Stimulated activated CD4-positive, alpha-beta T cell treated with anti-CD3 and anti-CD28 coated beads, Interleukin-4, amount 100 ng/mL, for 1 hour (primary cell): Measurements from ENCODE around the gene ZIC2.

ENCODE experiments used
- DNase-seq: peaks from one replicate; pipeline ENCODE4 v3.0.0-alpha.2; 2020

Gene ZIC2

DNA sequence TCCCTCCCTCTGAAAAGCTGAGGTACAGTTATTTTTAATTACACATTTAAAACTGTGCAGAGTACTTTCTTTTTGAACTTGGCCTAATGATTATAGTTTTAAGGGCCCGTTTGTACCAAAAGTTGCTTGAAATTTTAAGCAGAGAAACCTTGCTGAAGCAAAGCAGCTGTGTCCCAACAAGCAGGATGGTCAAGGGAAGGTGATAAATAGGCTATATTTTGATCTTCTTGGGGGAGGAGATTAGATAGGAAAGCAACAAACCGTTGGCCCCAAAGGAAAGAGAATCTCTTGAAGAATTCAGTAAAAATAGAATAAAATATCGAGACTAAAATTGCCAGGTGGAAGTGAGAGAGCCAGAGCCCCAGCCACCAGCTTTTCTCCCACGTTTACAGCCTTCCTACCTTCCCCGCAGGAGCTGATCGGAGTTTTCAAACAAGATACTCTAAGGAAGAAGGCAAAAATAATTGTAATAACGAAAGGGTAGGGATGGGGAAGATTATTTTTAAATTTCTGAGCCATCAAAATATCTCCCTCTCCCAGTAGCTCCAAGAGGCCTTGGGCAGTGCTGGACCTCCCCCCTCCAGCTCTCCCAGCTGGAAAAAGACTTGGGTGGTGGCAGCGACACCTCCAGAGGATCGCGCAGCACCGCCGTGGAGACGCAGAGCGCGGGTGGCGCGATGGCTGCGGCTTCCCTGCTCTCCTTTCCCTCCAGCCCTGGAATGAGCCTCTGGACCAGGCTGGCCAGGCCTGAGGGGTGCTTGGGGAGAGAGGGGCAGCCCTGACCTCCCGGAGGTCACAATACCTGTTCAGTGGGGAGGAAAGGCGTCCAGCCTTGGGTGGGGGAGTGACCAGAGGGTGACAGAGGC, 5.8 kb downstream of the ZIC2 start:
- DNase-seq = no peak

DNA sequence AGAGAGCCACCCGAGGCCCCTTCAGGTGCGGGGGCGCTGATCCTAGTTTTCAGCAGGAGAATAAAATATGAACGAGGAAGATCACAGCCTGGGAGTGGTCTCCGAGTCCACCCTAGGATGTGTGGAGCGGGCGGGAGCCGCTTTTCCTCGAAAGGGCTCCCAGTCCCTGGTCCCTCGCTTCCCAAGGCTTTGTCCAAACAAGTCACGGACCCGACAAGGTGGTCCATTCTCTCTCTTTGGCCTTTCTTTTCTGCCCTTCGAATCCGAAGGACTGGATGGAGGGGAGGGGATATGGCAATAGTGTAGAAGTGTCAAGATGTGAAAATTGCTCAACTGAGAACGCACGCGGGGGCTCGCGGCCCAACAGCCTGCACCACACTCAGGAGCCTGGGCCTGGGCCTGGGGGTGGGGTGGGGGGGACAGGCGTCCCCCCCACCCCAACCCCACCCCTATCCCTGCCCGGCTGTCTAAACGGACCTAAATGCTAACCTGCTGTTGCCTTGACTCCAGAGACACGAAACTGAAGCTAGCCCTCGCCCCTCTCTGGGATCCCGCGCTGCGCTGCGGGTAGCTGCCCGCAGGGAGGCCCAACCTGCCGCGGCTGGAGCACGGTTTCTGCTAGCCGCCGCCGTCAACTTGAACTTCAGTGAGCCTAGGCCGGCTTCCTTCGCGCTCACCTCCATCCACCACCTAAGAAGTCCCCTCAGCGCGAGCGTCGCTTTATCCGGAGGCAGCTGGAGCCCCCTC, 7.1 kb downstream of the ZIC2 start:
- no peak for DNase-seq

DNA sequence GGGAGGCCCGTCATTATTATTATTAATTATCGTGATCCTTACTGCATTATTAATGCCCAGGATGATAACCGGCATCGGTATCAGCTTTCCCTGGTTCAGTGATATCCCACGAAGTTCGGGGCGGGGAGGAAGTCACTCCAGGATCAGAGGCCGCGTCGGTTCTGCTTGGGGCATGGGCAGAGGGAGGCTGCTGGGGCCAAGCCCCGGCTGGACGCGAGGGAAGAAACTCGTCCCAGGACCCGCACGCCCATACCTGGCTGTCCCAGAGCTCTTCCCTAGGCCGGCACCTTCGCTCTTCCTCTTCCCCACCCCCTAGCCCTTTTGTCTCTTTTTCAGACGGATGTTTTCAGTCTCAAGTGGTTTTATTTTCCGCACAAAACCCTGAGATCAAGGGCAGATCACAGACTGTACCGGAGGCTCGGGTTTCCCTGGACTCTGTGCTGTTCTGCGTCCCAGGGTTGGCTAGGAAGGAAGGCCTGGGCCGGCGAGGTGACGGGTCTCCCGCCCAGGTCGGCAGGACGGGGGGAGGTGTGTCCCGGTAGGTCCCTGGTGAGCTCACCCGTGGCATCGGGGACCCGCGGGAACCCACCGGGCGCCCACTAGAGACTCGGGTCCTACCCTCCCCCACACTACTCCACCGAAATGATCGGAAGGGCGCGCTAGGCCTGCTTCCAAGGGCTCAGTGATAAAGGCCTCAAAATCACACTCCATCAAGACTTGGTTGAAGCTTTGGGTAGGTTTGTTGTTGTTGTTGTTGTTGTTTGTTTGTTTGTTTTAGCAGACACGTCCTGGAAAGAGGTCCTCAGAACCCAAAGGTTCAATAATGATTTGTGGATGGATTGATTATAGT, 7.9 kb downstream of the ZIC2 start:
- DNase-seq = no peak

DNA sequence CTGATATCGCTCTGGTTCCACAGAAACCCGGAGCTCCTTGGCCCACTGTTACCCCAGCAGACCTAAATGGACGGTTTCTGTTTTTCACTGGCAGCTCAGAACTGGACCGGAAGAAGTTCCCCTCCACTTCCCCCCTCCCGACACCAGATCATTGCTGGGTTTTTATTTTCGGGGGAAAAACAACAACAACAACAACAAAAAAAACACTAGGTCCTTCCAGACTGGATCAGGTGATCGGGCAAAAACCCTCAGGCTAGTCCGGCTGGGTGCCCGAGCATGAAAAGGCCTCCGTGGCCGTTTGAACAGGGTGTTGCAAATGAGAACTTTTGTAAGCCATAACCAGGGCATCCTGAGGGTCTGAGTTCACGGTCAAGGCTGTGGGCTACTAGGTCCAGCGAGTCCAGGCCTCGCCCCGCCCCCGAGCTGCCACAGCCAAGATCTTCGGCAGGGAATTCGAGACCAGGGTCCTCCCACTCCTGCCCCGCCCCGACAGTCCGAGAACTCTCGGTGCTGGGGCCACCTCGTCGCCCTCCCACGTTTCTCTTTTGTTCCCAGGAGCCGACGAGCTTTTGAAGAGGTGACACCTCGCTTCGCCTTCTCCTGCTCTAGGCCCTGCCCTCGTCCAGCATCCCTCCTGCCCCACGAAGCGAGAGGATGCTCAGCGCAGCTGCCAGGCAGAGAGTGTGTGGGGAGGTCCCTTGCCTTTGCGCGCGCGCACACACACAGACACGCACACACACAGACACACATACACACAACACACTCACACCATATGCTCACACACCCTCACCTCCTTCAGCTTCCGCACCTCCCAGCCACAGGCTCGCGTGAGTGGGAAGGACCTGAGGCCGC, 8.8 kb downstream of the ZIC2 start:
- DNase-seq = no peak

DNA sequence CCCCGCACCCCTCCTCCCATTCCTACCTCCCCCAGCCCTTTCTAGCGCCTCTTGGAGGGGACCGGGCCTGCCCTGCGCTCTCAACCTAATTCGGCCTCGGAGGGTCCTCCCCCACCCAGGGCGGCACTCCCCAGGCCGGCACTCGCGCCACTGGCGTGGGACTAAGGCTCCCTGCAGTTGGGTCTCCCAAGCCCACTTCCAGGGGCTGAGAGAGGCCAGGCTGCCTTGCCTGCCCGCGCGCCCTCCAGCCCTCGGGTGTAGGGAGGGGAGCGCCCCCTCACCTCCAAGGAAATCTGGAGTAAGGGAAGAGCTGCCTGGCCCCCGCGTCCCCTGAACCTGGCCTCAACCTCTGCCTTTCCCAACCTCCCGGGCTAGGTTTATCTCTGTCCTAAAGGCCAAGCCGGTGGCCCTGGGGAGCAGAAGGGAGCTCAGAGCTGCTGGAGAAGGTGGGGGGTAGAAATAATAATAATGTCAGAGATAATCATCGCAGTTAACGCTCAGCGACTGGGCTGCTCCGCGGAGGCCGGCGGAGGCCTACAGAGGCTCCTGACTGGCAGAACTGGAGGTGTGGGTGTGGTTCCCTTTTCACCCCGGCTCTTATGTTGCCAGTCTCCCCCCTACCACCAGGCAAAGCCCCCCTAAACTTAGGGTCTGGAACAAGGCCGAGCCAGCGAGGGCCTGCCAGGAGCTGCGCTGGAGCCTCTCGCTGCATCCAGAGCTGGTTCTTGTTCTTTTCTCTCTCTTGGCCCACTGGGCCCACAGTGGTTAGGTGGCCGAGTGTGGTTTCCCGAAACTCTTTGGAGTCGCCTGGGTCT, 9.6 kb downstream of the ZIC2 start:
- DNase-seq = no peak

DNA sequence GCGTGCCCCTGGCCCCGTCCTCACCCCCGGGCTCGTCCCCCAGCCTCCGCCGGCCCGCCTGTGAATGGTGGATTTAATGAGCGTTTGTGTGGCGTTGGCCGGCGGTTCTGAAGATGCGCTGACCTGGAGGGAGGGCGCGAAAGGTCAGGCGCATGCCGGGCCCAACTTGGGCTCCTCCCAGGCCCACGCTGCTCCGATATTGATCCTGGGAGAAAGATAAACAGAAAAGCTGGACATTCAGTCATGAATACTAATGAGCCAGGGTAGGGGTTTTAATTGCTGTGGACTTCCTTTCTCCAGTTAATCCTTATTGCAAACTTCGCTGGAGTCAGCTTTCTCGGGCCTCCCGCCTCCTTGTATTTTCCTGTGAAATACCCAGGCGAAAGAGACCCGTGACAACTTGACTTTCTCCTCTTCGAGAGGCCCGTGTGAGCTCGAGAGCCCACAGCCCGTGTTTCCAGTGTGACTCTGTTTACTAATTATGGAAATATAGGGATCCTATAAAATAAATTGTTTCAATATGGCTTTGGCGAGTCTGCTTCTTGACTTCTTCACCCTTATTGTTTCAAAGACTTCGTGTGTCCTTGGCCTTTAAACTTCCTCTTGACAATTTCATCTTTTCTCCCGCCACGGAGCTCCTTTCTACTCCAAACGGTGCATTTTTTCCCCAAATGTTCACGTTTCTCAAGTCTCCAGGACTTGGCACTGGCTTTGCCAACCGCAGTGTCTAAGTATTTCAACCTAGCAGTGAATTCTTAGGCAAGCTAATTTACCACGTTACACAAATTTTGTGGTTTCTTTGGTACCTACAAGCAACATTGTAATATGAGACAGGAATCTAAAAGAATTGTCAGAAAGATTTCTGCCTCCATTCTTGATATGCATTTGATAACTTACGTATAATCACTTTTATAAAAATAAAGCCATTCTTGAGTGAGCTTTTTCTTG, 10.5 kb downstream of the ZIC2 start:
- DNase-seq = no peak

DNA sequence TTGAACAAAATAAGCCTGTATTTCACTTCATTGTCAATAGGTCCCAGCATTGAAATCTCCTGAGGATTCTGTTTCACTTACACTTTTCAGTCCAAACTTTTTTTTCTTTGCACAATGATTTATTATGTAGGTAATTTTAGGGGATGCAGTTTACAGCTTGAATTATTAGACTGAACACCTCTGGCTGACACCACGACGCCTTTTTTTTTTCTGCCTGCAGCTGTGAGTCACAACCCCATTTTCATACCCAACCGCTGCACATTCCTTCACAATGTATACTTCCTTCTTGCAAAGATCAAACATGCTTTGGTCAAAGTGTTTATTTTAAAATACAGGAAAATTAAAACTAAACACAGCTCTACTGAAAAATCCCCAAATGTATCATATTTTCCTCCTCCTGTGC, 11.4 kb downstream of the ZIC2 start:
- no peak for DNase-seq

DNA sequence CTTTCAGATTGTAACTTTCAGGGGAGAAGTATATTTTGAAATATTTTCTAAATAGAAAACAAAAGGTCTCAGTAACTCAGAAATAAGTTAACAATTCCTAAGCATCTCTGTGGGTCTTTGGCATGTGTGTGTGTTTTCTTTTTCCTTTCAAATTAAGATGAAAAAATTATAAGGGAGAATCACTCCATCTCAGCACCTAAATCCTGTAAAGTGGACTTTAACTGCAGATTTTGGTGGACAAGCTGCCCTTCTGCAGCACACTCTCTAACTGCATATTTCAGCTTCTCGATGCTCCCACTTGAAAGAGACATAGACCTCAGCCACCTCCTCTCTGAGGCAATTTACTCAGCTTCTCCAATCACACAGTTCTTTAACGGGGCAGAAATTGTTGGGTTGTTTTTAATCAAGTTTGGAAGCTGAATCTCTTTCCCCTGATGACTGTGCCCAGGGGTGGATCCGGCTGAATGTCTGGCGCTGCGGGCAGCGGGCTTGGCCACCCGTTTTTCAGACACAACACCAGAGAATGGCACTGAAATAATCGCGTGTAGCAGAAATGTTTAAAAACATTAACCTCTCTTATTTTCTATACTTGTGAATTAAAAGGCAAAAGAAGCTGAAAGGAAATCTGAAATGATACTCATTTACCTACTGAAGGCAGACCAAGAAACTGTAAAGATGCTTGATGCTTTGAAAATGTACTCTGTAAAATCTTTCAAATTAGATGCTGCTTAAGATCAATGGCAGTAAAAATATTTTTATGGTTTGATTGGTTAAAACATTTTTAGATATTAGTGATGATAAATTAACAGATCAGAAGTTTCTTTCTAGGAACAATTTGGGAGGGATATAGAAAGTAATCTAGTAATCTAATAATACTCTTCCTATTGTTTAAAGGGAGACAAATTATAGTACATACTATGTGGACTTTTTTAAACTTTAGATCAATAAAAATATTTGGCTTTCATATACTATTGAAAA, 12.4 kb downstream of the ZIC2 start:
- DNase-seq = no peak

DNA sequence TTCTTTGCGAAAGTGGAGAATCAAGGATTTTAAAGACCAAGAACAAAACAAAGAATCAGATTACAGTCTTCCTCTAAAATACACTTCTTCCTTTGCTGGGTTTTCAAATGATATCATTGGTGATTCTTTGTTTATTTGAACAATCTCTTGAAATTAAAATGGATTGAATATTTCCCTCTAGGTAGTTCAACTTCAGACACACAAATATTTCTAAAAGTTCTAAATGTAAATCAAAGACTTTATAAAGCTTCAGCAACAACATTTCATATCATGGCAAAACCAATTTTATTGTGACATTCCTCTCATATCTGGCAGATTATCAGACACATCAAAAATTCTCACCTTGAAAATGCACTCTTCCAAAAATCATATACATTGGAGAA, 13.0 kb downstream of the ZIC2 start:
- no peak for DNase-seq

DNA sequence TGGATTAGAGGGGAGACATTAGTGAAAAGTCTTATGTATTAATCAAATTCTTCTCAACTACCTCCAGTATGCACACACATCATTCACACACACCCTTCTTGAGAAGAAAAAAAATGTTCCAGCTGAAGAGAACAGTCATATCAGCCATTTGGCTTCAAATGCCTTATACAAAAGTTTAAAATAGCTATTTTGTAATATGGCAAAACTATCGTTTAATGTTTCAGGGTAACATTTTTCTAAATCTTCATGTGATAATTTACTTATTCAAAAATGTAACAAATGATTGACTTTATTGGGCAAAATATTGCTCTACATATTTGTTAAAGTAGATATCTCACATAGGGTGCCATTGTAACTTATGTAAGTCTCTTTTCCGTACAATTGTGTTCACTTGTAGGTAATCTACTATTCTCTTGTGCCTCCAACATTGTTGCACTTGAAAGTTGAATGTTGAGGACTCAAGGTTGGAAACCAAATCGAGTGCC, 13.6 kb downstream of the ZIC2 start:
- no peak for DNase-seq

DNA sequence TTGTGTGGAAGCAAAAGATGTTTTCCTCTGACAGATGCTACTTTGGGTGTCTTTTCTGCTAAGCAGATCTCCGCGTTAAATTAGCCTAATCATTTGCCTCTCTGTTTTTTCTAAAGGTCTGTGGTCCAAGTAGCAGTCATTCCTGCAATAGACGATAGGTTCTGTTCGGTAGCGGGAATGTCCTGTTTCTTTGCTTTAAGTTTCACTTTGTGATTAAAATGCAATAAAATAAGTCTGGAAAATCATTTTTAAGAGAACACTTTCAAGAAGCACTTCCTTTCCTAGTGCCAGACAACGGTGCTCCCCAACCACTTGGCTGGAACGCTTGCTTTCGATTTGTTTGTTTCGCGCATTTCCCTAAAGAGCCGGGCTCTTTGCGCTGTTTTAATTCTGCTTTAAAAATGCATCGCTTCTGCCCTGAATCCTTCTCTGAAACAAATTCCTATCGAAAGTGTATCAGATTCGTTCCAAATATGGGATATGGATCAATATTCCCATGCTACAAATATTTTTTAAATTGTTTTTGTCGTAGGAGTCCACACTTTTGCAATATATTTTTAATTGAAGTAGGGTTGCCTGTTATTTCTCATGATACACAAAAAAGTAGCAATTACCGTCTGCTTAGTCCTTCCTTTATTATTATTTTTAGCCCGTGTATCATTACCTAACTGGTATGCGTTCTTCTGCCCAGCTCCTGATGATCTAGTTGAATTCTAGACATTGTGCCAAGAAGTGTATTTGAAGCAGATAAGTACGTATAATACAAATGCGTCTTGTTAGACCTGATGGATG, 14.2 kb downstream of the ZIC2 start:
- no peak for DNase-seq

DNA sequence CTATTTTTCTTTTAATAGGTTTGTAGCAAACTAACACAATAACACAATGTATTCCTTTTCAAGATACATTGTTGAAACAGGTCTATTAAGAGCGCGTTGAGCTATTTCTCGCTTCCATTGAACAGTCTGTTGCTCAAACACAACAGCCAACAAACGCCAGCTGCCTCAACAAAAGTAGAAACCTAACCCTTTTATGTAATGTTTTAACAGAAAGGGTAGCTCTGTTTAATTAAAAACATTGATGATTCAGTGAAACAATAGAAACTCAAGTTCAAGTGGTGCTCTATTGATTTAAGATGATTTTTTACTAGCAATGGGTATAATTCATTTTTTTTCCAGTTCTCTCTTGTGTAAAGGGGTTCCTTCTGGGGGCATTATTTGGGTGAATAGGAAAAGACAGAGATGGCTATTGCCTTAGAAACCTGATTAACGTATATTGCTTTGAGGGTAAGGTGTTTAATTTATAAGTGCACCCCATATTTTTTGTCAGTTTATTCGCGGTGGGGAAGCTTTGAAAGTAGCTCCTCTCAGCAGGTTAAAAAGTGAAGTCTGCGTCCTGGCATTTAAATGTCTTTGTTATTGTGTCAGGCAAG, 14.9 kb downstream of the ZIC2 start:
- DNase-seq = no peak

DNA sequence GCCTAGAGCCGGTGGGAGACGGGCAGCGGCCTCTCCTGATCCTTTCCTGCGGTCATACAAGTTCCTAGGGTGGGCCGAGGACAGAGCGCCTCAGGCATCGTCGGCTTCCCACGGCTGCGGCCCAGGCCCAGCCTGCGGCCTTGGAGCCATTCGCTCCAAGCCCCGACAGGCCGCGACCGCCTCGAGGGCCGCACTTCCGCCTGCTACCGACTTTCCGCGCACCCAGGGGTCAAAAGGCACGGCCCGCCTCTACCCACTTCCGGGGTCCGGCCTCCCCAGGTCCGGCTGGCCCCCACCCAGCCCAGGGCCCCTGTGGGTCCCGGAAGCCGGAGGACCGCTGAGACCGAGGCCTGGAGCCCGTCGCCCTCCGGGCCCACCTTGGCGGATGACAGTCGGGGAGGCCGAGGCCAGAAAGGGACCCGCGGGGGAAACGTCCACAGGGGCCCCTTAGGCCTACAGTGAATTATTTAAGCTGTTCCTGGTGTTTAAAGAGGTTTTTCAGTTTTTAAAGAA, 16.2 kb downstream of the ZIC2 start:
- no peak for DNase-seq

DNA sequence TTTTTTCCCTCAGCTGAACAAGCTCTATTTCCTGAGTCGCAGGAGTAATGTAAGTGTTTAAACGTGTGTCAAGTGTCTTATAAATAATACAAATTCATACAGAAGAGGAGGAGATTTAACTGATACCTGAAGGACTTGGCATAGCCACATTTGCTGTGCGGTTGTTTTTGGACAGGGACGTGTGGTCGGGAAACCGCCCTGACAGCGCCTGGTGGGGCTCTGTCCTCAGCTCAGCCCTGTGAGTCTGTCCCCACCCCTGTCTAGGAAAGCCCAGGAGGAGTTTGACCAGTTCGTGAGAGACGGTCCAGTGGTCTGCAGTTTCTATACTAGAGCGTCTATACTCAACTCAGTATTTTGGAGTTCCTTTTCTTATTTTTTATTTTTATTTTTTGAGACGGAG, 16.7 kb downstream of the ZIC2 start:
- DNase-seq = no peak

DNA sequence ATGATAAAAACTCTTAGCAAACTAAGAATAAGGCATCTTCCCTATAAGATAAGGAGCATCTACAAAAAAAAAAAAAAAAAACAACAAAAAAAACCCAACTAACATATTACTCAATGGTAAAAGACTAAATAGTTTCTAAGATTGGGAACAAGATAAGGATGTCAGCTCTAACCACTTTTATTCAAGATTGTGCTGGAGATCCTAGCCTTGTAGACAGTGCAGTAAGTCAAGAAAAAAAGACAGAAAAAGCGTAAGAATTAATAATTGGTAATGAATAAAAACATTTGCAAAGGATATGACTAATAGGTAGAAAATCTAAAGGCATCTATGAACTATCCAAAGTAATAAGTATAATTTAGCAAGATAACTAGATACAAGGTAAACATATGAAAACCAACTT, 33.0 kb downstream of the ZIC2 start:
- DNase-seq = no peak

DNA sequence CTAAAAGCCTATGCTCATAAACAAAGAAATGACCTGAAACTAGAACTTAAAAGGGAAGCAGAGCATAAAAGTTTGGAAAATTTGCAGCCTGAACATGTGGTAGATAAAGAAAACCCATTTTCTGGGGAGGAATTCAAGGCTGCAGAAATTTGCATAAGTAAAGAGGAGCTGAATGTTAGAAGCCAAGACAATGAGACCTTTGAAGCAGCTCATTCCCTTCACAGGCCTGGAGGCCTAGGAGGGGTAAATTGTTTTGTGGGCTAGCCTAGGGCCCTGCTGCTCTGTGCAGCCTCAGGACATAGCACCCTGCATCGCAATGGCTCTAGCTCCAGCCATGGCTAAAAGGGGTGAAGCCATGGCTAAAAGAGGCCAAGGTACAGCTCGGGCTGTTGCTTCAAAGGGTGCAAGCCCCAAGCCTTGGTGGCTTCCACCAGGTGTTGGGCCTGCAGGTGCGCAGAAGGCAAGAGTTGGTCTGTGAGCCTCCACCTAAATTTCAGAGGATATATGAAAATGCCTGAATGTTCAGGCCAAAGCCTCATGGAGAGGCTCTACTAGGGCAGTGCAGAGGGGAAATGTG, 38.3 kb downstream of the ZIC2 start:
- no peak for DNase-seq

DNA sequence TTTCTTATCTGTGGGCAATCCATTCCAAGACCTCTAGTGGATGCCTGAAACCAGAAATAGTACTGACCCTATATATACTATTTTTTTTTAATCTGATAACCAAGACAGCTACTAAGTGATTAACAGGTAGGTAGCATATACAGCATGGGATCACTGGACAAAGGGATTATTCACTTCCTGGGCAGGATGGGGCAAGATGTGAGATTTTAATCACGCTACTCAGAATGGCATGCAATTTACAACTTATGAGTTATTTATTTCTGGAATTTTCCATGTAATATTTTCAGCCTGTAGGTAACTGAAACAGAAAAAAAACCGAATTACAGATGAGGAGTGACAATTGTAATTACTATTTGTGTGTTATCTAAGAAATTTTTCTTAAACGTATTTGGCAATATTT, 41.2 kb downstream of the ZIC2 start:
- no peak for DNase-seq
